OCI-LY1 (cell line): ENCODE measurements around the gene AKAP13.

Experiments
- H2AFZ ChIP-seq: fragments of 200-600 bp; sonication (generic), shearing (Covaris generic); 2 replicates; pipeline ENCODE4 v1.6.0; 2014; ENCODE audit warnings: antibody characterized with exemption, mild to moderate bottlenecking, low read length
- H3F3A ChIP-seq: fragments of 200-600 bp; sonication (generic), shearing (Covaris generic); 2 replicates; pipeline ENCODE4 v1.6.0; 2014; ENCODE audit warnings: mild to moderate bottlenecking, antibody characterized with exemption, low read length, moderate library complexity; ENCODE audit not compliant: insufficient read depth
- H3K27ac ChIP-seq: fragments of 200-600 bp; sonication (generic); 2 replicates; pipeline ENCODE4 v1.5.1; 2014; ENCODE audit warnings: low read length, mixed run types, mild to moderate bottlenecking, low read depth; ENCODE audit not compliant: poor library complexity, severe bottlenecking
- H3K27me3 ChIP-seq: fragments of 200-600 bp; sonication (generic); 2 replicates; pipeline ENCODE4 v1.6.0; 2014; ENCODE audit warnings: antibody characterized with exemption, mild to moderate bottlenecking, low read length, moderate library complexity; ENCODE audit not compliant: insufficient read depth
- H3K36me3 ChIP-seq: fragments of 200-600 bp; sonication (generic); 2 replicates; pipeline ENCODE4 v1.6.1; 2014; ENCODE audit warnings: mild to moderate bottlenecking, antibody characterized with exemption, low read length, moderate library complexity, mixed read lengths; ENCODE audit not compliant: insufficient read depth
- H3K4me1 ChIP-seq: fragments of 200-600 bp; sonication (generic); 2 replicates; pipeline ENCODE4 v1.5.1; 2014; ENCODE audit warnings: mild to moderate bottlenecking, low read length, moderate library complexity; ENCODE audit not compliant: insufficient read depth, severe bottlenecking
- H3K4me2 ChIP-seq: fragments of 200-600 bp; sonication (generic), shearing (Covaris generic); 2 replicates; pipeline ENCODE4 v1.6.1; 2014; ENCODE audit warnings: low read length
- H3K4me3 ChIP-seq: fragments of 200-600 bp; sonication (generic); 2 replicates; pipeline ENCODE4 v1.5.1; 2014; ENCODE audit warnings: low read length, low read depth, mild to moderate bottlenecking, mixed read lengths; ENCODE audit not compliant: poor library complexity, severe bottlenecking
- H3K79me2 ChIP-seq: fragments of 200-600 bp; shearing (Covaris generic); 2 replicates; pipeline ENCODE4 v1.6.1; 2016; ENCODE audit warnings: mixed run types, low read length, mixed read lengths; ENCODE audit not compliant: insufficient read depth
- H3K9ac ChIP-seq: fragments of 200-600 bp; sonication (generic), shearing (Covaris generic); 2 replicates; pipeline ENCODE4 v1.6.1; 2014; ENCODE audit warnings: mild to moderate bottlenecking, low read length, mixed read lengths
- H3K9me2 ChIP-seq: fragments of 200-600 bp; sonication (generic), shearing (Covaris generic); 2 replicates; pipeline ENCODE4 v1.6.1; 2014; ENCODE audit warnings: low read depth, mild to moderate bottlenecking, low read length, mixed read lengths
- H3K9me3 ChIP-seq: fragments of 200-600 bp; shearing (Covaris generic); 2 replicates; pipeline ENCODE4 v1.6.1; 2014; ENCODE audit warnings: low read length, mixed read lengths
- H4K20me1 ChIP-seq: fragments of 200-600 bp; sonication (generic), shearing (Covaris generic); 2 replicates; pipeline ENCODE4 v1.6.0; 2016; ENCODE audit warnings: mild to moderate bottlenecking, low read length; ENCODE audit not compliant: insufficient read depth
- EZH2 ChIP-seq: fragments of 200-600 bp; sonication (generic), shearing (Covaris generic); IDR thresholded peaks from 2 replicates; pipeline ENCODE4 v1.8.0; 2017; ENCODE audit warnings: borderline replicate concordance, mixed run types, mild to moderate bottlenecking, antibody characterized with exemption, low read length, moderate library complexity, mixed read lengths
- TF ChIP-seq, protein P1 (sequence below): fragments of 200-600 bp; sonication (generic), shearing (Covaris generic); IDR thresholded peaks from 2 replicates; pipeline ENCODE4 v1.5.1; 2017; ENCODE audit warnings: mild to moderate bottlenecking, antibody characterized with exemption, low read length, moderate library complexity, mixed read lengths

The AKAP13 gene

DNA sequence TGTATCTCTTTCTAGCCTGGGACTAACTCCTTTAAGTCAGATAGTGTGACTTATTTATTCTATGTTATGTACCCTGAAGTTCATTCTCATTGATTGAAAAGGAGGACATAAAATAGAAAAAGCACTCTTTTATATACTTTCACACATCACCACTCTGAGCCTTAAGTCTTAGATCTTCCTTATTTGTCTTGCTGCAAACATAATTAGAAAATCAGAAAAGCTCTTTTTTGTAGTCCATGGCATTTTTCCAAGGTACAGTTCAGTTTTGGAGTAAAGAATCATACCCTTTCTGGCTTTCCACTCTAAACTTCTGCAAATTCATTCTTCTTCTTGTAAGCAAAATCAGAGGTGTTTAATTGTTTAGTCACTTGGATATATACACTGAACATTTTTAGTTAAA is 75.5 kb downstream of the AKAP13 start:
- H3K4me1 ChIP-seq = peaks cover 95% of the 10 kb centered on the region
- H3K4me2 ChIP-seq = no peak overlapping the region
- no peaks in the 10 kb centered on the region for H4K20me1 ChIP-seq
- TF ChIP-seq, protein P1, sequence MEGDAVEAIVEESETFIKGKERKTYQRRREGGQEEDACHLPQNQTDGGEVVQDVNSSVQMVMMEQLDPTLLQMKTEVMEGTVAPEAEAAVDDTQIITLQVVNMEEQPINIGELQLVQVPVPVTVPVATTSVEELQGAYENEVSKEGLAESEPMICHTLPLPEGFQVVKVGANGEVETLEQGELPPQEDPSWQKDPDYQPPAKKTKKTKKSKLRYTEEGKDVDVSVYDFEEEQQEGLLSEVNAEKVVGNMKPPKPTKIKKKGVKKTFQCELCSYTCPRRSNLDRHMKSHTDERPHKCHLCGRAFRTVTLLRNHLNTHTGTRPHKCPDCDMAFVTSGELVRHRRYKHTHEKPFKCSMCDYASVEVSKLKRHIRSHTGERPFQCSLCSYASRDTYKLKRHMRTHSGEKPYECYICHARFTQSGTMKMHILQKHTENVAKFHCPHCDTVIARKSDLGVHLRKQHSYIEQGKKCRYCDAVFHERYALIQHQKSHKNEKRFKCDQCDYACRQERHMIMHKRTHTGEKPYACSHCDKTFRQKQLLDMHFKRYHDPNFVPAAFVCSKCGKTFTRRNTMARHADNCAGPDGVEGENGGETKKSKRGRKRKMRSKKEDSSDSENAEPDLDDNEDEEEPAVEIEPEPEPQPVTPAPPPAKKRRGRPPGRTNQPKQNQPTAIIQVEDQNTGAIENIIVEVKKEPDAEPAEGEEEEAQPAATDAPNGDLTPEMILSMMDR = no peak
- no peak for TF ChIP-seq EZH2
- no peak overlapping the region for H2AFZ ChIP-seq
- H3K9me3 ChIP-seq = peaks cover under 1% of the 10 kb centered on the region; the same call in 1 of the 2 replicates
- peak overlapping the region; percentile 83 for H3K27ac ChIP-seq
- no peak overlapping the region for H3K4me3 ChIP-seq
- H3K79me2 ChIP-seq = peaks cover 44% of the 10 kb centered on the region
- H3K27me3 ChIP-seq = no peaks in the 10 kb centered on the region
- H3K9me2 ChIP-seq = no peaks in the 10 kb centered on the region
- H3K9ac ChIP-seq = no peak overlapping the region
- H3K36me3 ChIP-seq = no peaks in the 10 kb centered on the region
- H3F3A ChIP-seq = no peaks in the 10 kb centered on the region

DNA sequence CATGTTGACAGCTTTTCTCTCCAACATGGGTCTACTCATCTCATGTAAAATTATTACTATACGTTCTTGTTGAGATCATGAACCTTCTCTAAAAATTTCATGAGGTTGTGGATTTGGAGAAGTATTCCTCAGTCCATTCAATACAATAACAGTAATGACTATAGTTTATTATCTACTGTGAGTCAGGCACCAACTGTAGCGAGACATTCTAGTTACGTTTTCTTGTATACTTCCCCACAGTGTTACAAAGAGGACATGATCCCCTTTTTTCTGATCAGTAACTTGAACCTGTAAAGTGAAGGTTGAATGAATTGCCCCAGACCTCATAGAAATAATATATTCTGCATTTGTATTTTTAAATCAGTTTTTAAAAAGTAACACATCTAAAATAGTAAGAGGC is 76.4 kb downstream of the AKAP13 start:
- H3K4me2 ChIP-seq = peak overlapping the region; percentile 69
- H3K4me1 ChIP-seq = peaks cover 97% of the 10 kb centered on the region
- H3K36me3 ChIP-seq = no peaks in the 10 kb centered on the region
- H3K27me3 ChIP-seq = no peaks in the 10 kb centered on the region
- H3K4me3 ChIP-seq = no peak overlapping the region
- H3F3A ChIP-seq = no peaks in the 10 kb centered on the region
- no peaks in the 10 kb centered on the region for H3K9me2 ChIP-seq
- H3K27ac ChIP-seq = peak overlapping the region; percentile 84
- no peak for TF ChIP-seq EZH2
- TF ChIP-seq, protein P1 = no peak
- H3K9ac ChIP-seq = peak overlapping the region; percentile 38; the same call in 1 of the 2 replicates
- H4K20me1 ChIP-seq = peaks cover 3% of the 10 kb centered on the region; the same call in 1 of the 2 replicates
- no peaks in the 10 kb centered on the region for H3K9me3 ChIP-seq
- H2AFZ ChIP-seq = no peak overlapping the region
- H3K79me2 ChIP-seq = peaks cover 43% of the 10 kb centered on the region

DNA sequence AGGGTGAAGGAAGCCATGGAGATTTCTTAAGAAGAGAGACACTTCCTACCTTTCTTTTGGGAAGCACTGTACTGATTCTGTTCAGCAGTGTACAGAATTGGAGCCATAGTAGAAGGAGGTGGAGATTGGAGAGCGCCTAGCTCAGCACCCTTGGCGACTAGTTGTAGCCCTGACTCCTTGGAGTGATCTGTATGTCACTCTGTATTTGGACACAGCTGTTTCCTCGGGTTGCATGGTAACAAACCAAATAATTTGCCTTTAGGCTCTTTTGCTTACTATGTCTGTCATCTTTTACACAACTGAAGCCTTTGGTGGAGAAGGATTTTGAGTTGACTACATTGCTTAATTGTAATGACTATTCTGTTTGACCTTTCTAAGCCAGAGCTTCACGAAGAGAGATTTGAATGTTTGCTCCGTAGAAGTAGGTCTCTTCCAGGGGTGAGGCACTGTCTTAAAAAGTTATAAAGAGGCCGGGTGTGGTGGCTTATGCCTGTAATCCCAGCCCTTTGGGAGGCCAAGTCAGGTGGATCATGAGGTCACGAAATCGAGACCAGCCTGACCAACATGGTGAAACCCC is 77.1 kb downstream of the AKAP13 start:
- H3K36me3 ChIP-seq = no peaks in the 10 kb centered on the region
- no peak overlapping the region for H2AFZ ChIP-seq
- peak overlapping the region; percentile 38; the same call in 1 of the 2 replicates for H3K9ac ChIP-seq
- no peaks in the 10 kb centered on the region for H3K9me3 ChIP-seq
- peaks cover 43% of the 10 kb centered on the region for H3K79me2 ChIP-seq
- H3K4me2 ChIP-seq = peak overlapping the region; percentile 69
- no peaks in the 10 kb centered on the region for H3F3A ChIP-seq
- H3K9me2 ChIP-seq = no peaks in the 10 kb centered on the region
- TF ChIP-seq, protein P1 = no peak
- no peak for TF ChIP-seq EZH2
- H4K20me1 ChIP-seq = peaks cover 3% of the 10 kb centered on the region; the same call in 1 of the 2 replicates
- H3K4me1 ChIP-seq = peaks cover 97% of the 10 kb centered on the region
- H3K27ac ChIP-seq = peak overlapping the region; percentile 84
- peak overlapping the region; percentile 31 for H3K4me3 ChIP-seq
- H3K27me3 ChIP-seq = no peaks in the 10 kb centered on the region
